Measurements from ENCODE around the gene COL25A1.

DNA sequence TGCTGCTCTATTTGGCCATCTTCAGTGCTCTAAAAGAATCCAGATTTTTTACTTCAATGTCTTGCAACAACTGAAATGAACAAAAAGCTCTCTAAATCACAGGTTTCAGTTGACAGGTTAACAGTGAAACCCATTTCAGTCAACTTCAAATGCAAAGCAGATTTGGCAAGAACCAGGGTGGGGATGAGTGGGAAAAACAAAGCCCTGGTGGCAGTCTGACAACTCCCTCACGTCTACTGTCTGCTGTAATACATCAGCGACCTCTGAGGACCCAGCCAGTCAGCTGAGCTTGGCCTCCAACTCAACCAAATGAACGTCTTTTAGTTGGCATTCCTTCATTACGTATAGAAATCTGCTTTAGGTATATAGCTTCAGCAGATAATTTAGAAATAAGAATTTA, 95.8 kb downstream of the COL25A1 start:
- no peak for TF ChIP-seq EZH2 (IDR thresholded peaks at IDR 0.05; ENCODE audit: borderline replicate concordance, low read depth, low read length, severe bottlenecking)
- TF ChIP-seq POLR2AphosphoS5 (IDR thresholded peaks at IDR 0.05; ENCODE audit: insufficient read depth, low read depth, low read length) = no peak
- TF ChIP-seq, protein P1, sequence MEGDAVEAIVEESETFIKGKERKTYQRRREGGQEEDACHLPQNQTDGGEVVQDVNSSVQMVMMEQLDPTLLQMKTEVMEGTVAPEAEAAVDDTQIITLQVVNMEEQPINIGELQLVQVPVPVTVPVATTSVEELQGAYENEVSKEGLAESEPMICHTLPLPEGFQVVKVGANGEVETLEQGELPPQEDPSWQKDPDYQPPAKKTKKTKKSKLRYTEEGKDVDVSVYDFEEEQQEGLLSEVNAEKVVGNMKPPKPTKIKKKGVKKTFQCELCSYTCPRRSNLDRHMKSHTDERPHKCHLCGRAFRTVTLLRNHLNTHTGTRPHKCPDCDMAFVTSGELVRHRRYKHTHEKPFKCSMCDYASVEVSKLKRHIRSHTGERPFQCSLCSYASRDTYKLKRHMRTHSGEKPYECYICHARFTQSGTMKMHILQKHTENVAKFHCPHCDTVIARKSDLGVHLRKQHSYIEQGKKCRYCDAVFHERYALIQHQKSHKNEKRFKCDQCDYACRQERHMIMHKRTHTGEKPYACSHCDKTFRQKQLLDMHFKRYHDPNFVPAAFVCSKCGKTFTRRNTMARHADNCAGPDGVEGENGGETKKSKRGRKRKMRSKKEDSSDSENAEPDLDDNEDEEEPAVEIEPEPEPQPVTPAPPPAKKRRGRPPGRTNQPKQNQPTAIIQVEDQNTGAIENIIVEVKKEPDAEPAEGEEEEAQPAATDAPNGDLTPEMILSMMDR (IDR thresholded peaks at IDR 0.05; ENCODE audit: extremely low read depth in 1 of 2, insufficient read depth in 1 of 2, low read depth in 1 of 2, low read length in 2 of 2) = no peak
- TF ChIP-seq GATA2 (IDR thresholded peaks at IDR 0.05; ENCODE audit: insufficient read depth, insufficient read length, low read depth, low read length) = no peak
- no peak for TF ChIP-seq JUN (IDR thresholded peaks at IDR 0.05; ENCODE audit: borderline replicate concordance, insufficient read depth, insufficient read length, low read depth)
- TF ChIP-seq POLR2A (IDR thresholded peaks at IDR 0.05; ENCODE audit: low read depth, low read length) = no peak
- TF ChIP-seq, protein P2, sequence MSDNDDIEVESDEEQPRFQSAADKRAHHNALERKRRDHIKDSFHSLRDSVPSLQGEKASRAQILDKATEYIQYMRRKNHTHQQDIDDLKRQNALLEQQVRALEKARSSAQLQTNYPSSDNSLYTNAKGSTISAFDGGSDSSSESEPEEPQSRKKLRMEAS (IDR thresholded peaks at IDR 0.05; ENCODE audit: insufficient read depth, insufficient read length) = no peak
- no peak for TF ChIP-seq FOS (IDR thresholded peaks at IDR 0.05; ENCODE audit: borderline replicate concordance, insufficient read depth, low read length)
